HG03135 (cell line): ENCODE data around the gene SH2D6.
"Not testable (repeated sequence)": the region's sequence is repeated elsewhere in the genome, so short reads cannot be mapped to it uniquely, and the experiment has no call there.

Source experiments
- ATAC-seq: cut with Tn5 transposase; IDR thresholded peaks from one replicate; pipeline ENCODE4 v1.9.1; 2021; ENCODE audit warnings: mild to moderate bottlenecking, moderate library complexity; ENCODE audit not compliant: unreplicated experiment

Gene SH2D6

DNA sequence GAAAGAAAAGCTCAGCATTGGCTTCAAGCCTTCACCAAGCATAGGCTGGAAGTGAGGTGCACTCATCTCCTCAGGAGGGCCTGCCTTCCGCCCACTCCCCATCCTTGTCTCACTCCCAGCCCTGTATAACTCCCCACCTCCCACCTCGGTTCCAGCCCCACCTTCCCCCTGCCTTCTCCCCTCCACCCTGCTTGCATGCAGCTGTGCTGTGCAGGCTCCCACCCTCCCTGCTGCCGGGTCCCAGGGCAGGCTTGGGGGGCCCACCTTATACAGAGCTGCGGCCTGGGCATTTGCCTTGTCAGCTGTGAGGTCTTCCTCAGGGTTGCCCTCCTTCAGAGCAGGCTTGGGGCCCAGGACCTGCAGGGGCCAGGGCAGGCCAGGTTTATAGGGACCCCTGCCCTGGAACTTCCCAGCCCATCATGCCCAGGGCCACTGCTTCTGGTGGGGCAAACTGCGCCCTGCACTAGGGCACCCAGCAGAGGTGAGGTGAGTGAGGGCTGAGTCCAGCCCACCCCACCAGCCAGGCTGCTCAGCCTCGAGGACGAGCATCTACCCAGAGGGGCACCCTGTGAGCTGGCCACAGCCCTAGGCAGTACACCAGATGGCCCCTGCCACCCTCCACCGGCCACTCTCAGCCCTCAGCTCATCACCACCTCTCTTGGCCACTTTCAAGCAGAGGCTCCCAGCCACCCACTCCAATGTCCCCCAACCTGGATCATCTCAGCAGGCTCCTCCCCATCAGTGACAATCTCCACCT lies 19.9 kb upstream of the SH2D6 start:
- ATAC-seq, result no peak

- no peak for ATAC-seq
Observed at GRCh38 chr2:85399183-85399455, 19.4 kb upstream of the SH2D6 start.

GRCh38 chr2:85400023-85400422 lies 18.5 kb upstream of the SH2D6 start:
- ATAC-seq, result no peak

GRCh38 chr2:85400541-85401463 lies 17.7 kb upstream of the SH2D6 start:
- no peak for ATAC-seq

DNA sequence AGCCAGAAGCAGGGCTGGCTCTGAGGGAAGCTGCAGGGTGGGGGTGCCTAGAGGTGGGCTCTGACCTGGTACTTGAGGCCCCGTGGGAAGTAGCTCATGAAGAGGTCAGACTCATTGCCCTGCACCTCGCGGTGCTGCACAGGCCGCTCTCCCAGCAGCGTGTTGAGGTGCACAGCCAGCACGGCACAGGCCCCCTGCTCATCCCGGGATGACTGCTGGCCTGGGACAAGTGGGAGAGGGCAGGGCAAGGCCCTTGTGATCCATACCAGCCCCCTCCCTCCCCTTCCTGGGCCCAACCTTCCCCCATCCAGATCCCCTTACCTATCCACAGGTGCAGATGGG lies 17.1 kb upstream of the SH2D6 start:
- no peak for ATAC-seq

DNA sequence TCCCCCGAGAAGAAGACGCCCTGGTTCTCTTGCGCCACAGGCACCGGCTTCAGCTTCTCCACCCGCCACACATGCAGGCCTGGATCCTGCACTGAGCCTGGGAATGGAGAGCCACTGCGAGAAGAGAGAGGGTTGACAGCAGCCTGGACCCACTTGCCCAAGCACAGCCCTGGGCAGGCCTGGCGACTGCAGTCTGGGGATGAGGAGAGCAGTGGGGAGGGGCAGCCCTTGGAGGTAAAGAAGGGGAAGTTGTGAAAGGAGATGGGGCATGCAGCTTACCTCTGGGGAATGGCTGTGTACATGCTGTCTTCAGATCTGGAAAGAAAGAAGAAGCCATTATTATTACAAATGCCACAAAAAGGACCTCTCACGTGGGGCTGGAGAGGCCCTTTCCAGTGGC lies 16.7 kb upstream of the SH2D6 start:
- ATAC-seq, result no peak

DNA sequence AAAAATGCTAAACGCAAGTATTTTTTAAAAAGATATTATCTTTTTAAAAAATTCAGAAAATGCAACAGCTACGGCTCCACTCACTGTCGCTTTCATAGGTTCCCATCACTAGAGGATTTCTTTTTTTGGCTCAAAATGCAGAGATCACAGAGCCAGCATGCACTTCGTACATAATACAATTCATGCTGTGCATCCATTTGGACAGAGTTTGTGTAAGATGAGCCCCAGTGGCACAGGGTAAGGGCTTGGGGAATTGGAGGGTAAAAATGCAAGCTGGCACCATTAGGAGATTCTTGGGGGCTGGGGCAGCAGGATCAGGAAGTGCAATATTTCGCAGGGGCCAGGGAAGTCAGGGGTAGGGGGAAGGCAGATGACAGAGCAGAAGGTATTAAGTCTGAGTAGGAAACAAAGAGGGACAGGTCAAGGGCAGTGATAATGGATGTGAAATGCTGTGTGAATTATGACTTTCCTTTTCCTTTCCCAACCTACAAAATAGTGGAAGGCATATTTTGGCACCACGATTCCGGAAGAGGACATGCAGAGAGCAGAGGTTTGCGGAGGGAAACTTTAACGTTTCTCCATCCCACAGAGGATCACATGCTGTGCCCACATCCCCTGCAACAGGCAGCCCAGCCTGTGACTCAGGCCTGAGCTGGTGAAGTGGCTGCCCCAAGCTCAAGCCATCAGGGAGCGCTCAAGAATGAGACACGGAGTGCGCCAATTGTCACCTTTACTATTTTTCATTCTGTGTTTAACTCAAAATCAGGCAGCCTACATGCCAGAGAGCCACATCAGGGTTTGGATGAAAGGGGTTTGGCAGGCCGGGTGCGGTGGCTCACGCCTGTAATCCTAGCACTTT lies 13.1 kb upstream of the SH2D6 start:
- ATAC-seq, result peak; percentile 50

GRCh38 chr2:85409845-85410583 lies 8.5 kb upstream of the SH2D6 start, which contains the start of gene CAPG:
CAPG (minus strand) TSS chr2:85410366; CDS start chr2:85402145, 8,221 bp downstream.
- ATAC-seq, result no peak

DNA sequence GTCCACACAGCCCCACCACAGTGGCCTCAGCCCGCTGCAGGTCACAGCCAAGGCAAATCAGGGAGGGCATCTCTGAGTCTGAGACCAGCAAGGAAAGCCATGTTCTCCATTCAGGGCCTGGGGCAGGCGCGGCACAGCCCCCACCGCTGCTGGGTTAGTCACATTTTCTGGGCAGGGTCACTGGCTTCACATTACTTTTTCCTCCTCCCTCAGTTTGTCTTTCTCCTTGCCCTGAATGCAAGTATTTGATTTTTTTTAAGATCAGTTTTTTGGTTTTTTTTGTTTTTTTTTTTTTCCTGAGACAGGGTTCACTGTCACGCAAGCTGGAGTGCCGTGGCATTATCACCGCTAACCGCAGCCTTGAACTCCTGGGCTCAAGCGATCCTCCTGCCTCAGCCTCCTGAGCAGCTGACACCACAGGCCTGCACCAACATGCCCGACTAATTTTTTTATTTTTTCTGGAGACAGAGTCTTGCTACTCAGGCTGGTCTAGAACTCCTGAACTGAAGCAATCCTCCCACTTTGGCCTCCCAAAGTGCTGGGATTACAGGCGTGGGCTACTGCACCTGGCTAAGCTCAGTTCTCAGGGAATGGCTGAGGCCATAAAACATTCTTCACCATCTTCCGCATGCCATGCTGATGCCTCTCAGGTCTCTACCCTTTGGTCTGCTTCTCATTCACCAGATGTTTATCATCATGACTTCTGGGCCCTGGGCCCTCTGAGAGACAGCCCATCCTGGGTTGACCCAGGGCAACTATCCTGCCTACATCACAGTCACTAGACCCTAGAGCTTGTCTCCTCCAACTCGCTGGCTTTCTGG lies 7.7 kb upstream of the SH2D6 start:
- ATAC-seq, result no peak

DNA sequence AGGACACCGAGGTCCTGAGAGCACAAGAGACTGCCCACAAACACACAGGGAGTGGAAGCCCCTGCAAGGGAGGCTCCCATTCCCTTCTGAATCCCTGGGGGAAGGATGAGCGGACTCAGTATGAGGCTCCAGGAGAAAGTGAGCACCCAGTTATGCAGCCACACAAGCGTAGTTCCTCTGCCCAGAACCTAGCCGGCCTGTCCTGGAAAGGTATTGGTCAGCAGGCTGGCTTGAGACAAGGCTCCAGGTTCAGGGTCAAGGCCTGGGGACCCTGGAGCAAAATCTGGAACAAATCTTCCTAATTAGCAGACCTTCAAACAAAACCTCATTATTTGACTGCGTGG lies 7.1 kb upstream of the SH2D6 start:
- ATAC-seq, result no peak

- no peak for ATAC-seq
Observed at GRCh38 chr2:85413592-85414420, 4.7 kb upstream of the SH2D6 start.

GRCh38 chr2:85414421-85414759 lies 4.1 kb upstream of the SH2D6 start:
- ATAC-seq, result not testable (repeated sequence)

DNA sequence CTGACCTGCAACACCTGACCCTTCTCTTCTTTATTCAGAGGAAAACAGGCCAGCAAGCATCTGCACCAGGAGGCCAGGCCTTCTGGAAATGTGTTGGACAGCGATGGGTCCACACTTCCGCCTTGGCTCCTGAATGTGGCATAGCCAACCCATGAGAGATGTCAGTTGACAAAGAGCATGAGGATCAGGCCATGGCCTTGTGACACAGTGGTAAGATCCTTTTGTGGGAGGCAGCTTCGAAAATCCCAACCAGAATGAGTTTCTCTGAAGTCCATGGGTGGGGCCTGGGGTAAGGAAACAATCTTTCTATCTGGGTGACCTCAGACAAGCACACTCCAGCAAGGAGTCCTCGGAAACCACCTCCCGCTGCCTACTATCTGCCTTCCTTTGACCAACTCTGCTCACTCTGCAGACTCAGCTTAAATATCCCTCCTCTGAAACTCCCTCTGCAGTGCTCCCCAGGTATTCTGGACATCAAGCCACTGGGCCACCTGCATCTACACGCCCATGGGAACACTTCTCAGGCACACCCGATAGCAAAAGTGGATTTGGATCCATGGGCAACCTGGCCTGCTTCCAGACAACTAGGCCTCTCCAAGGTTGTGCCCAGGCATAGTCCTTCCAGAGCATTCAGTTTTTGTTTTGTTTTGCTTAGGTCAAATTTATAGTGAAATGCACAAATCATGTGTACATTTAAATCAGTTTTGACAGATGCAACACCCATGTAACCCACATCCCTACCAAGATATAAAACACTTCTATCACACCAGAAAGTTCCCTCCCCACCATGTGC lies 3.6 kb upstream of the SH2D6 start:
- no peak for ATAC-seq

GRCh38 chr2:85415980-85416650 lies 2.4 kb upstream of the SH2D6 start:
- ATAC-seq, result no peak

GRCh38 chr2:85419009-85419675 lies 628 bp downstream of the SH2D6 start:
- no peak for ATAC-seq

- ATAC-seq, result peak; percentile 52
Observed at GRCh38 chr2:85420536-85421259, 2.2 kb downstream of the SH2D6 start.
